ENCODE data around the gene CC2D2A. TPM values are rescaled to one million over a fixed set of nuclear protein-coding genes. Genes with fewer than 3 reads are reported as not detected.

Gene CC2D2A
- total and polyA plus RNA-seq, 2 of the 13 experiments (the other 11 are each of a cell fraction or from before 2014, with no cell fraction given) = 4.2 to 7.2 TPM

DNA sequence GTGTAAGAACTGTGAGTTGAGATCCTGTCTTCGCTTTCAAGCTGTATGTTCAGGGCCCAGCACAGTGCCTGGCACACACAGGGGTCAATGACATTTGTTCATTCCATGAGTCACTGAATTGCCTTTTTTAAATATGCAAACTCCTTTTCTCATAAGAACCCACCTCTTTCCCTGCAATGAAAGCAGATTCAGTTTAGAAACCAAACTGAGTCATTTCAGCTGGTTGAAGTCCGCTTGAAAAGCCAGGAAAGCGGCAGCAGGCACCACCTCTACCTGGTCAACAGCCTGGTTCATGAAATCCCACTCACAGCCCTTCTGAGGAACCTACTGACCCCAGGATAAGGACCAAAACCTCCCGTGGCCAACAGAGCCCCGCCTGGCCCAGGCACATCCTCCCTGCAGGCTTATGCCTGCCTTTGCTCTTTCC is 46.4 kb upstream of the CC2D2A start:
- DNase-seq (ENCODE audit: low spot score) = no peak
- no TSS peak for BruUV-seq (replicated peaks)
- Histone ChIP-seq H3K27ac (ENCODE audit: extremely low read length, insufficient read depth, low read length) (no peak overlapping the region), H3K27me3 (ENCODE audit: control insufficient read depth in 1 of 2, insufficient read depth in 2 of 2, low read length in 2 of 2) (no peaks in the 10 kb centered on the region), H3K9ac (ENCODE audit: insufficient read depth, low read depth, low read length) (no peak overlapping the region), H3K9me3 (ENCODE audit: low read length) (no peaks in the 10 kb centered on the region), H3K4me1 (ENCODE audit: insufficient read depth, low read length) (no peaks in the 10 kb centered on the region), H3K4me2 (ENCODE audit: low read depth, low read length) (no peak overlapping the region), H3K4me3 (replicated peaks in 1 of 3; ENCODE audit: insufficient read depth in 1 of 3, low read depth in 2 of 3, low read length in 3 of 3) (no peak overlapping the region), H3K79me2 (ENCODE audit: insufficient read depth, low read length) (no peaks in the 10 kb centered on the region), H4K20me1 (ENCODE audit: insufficient read depth, low read length) (no peaks in the 10 kb centered on the region), H3K36me3 (replicated peaks in 1 of 2; ENCODE audit: control insufficient read depth in 1 of 2, insufficient read depth in 2 of 2, low read length in 2 of 2) (no peaks in the 10 kb centered on the region), H2AFZ (ENCODE audit: low read length) (no peak overlapping the region)
- POLR2A ChIA-PET = no interaction called here
- ATAC-seq = no peak
- in situ Hi-C loops (cut with HindIII; ENCODE audit: extremely low pct_ligation_motif_present, low pct_unique_long_range_greater_than_20kb) (no loop called here), intact Hi-C loops (cut with micrococcal nuclease; ENCODE audit: unreplicated experiment) (no loop called here)
- WGBS (ENCODE audit: low lambda C conversion rate) = 12% methylated on average over 5 of the region's 5 CpGs
- CTCF ChIA-PET (ENCODE audit: low intra/inter-chr PET ratio, low total read pairs) = no interaction called here
- FAIRE-seq = no peak
- TF ChIP-seq MAFG (CRISPR knock-in tag; IDR thresholded peaks at IDR 0.05) (no peak), ADNP (CRISPR knock-in tag; IDR thresholded peaks at IDR 0.05) (no peak), JUNB (CRISPR knock-in tag; IDR thresholded peaks at IDR 0.05; ENCODE audit: borderline replicate concordance) (no peak), ZNF274 (CRISPR knock-in tag; IDR thresholded peaks at IDR 0.05) (no peak), TBL1XR1 (IDR thresholded peaks at IDR 0.05; ENCODE audit: borderline replicate concordance, low read length, partially characterized antibody) (no peak), NFAT5 (CRISPR knock-in tag; IDR thresholded peaks at IDR 0.05) (no peak), ZMAT3 (CRISPR knock-in tag; conservative IDR thresholded peaks at IDR 0.05) (no peak), TBX2 (CRISPR knock-in tag; IDR thresholded peaks at IDR 0.05; ENCODE audit: borderline replicate concordance) (no peak), MIXL1 (CRISPR knock-in tag; IDR thresholded peaks at IDR 0.05) (no peak), ZZZ3 (CRISPR knock-in tag; IDR thresholded peaks at IDR 0.05; ENCODE audit: borderline replicate concordance) (no peak), ZNF572 (CRISPR knock-in tag; IDR thresholded peaks at IDR 0.05) (no peak), RBM39 (IDR thresholded peaks at IDR 0.05; ENCODE audit: low read depth, low read length, poor library complexity, severe bottlenecking) (no peak), CCDC6 (CRISPR knock-in tag; IDR thresholded peaks at IDR 0.05) (no peak), ZNF207 (IDR thresholded peaks at IDR 0.05; ENCODE audit: borderline replicate concordance) (no peak)
- TF ChIP-seq, protein P1, sequence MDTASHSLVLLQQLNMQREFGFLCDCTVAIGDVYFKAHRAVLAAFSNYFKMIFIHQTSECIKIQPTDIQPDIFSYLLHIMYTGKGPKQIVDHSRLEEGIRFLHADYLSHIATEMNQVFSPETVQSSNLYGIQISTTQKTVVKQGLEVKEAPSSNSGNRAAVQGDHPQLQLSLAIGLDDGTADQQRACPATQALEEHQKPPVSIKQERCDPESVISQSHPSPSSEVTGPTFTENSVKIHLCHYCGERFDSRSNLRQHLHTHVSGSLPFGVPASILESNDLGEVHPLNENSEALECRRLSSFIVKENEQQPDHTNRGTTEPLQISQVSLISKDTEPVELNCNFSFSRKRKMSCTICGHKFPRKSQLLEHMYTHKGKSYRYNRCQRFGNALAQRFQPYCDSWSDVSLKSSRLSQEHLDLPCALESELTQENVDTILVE (CRISPR knock-in tag; IDR thresholded peaks at IDR 0.05) = no peak
- TF ChIP-seq, protein P2, sequence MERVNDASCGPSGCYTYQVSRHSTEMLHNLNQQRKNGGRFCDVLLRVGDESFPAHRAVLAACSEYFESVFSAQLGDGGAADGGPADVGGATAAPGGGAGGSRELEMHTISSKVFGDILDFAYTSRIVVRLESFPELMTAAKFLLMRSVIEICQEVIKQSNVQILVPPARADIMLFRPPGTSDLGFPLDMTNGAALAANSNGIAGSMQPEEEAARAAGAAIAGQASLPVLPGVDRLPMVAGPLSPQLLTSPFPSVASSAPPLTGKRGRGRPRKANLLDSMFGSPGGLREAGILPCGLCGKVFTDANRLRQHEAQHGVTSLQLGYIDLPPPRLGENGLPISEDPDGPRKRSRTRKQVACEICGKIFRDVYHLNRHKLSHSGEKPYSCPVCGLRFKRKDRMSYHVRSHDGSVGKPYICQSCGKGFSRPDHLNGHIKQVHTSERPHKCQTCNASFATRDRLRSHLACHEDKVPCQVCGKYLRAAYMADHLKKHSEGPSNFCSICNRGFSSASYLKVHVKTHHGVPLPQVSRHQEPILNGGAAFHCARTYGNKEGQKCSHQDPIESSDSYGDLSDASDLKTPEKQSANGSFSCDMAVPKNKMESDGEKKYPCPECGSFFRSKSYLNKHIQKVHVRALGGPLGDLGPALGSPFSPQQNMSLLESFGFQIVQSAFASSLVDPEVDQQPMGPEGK (CRISPR knock-in tag; IDR thresholded peaks at IDR 0.05) = no peak
- TF ChIP-seq, protein P3, sequence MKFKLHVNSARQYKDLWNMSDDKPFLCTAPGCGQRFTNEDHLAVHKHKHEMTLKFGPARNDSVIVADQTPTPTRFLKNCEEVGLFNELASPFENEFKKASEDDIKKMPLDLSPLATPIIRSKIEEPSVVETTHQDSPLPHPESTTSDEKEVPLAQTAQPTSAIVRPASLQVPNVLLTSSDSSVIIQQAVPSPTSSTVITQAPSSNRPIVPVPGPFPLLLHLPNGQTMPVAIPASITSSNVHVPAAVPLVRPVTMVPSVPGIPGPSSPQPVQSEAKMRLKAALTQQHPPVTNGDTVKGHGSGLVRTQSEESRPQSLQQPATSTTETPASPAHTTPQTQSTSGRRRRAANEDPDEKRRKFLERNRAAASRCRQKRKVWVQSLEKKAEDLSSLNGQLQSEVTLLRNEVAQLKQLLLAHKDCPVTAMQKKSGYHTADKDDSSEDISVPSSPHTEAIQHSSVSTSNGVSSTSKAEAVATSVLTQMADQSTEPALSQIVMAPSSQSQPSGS (CRISPR knock-in tag; IDR thresholded peaks at IDR 0.05) = no peak
